ENCODE measurements around the gene CCT6B. TPM values are rescaled to one million over a fixed set of nuclear protein-coding genes. Genes with fewer than 3 reads are reported as not detected.

CCT6B gene
- total and polyA plus RNA-seq, 9 of the 15 experiments (the other 6 are each of a cell fraction or from before 2014, with no cell fraction given) = 0.25 to 0.91 (median 0.58) TPM

DNA sequence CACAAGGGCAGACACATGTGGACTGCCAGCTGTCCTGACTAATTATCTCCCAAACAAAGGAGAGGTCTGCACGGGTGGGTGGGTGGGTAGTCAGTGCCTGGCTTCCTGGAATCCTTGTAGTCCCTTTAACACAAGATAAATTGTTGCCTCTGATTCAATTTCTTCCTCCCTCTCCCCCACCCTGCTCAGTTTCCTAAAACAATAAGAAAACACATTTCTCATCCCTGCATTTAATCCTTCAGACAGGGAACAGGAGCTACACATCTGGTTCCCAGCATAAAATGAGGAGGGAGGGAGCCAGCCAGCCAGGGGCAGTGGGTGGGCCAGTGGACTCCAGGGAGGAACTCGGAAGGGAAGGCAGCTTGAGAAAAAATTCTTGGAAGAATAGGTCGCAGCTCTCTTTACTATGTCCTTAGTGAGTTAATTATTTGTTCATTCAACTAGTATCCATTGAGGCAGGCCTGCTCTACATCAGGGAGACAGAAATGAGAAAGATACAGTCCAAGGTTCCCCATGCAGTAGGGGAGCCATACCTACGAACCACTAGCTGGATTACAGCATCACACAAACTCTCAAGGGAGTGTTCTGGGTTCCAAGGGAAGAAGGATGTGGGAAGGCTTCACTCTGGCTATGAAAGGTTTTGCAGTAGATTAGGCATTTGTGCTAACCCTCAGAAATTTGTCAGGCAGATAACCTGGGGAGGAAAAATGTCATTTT is 58.3 kb downstream of the CCT6B start:
- H3K4me1 ChIP-seq (replicated peaks in 1 of 2; ENCODE audit: control insufficient read depth in 2 of 2, insufficient read depth in 2 of 2, low read length in 2 of 2) = no peaks in the 10 kb centered on the region; a peak in 1 of 5 replicates
- ATAC-seq (no peak), DNase-seq (ENCODE audit: extremely low read depth in 1 of 4, low spot score in 3 of 4) (no peak), FAIRE-seq (no peak)
- in situ Hi-C loops (cut with MboI) = no loop called here
- peaks cover 2% of the 10 kb centered on the region; the same call in 1 of the 2 replicates for H4K20me1 ChIP-seq (replicated peaks; ENCODE audit: control insufficient read depth, insufficient read depth, low read length)
- no peaks in the 10 kb centered on the region for H3K9me1 ChIP-seq (ENCODE audit: control insufficient read depth, insufficient read depth, low read length)
- no peak overlapping the region for H3K4me3 ChIP-seq
- BruUV-seq (replicated peaks) = no TSS peak
- WGBS (ENCODE audit: insufficient coverage, low coverage, missing lambda C conversion rate) = 0% methylated on average over 4 of the region's 4 CpGs
- H2AFZ ChIP-seq (ENCODE audit: low read depth, low read length) = no peak overlapping the region
- CTCF ChIA-PET (ENCODE audit: low intra/inter-chr PET ratio) = no interaction called here
- H3K4me2 ChIP-seq (ENCODE audit: insufficient read depth, low read length) = no peak overlapping the region
- H3K9ac ChIP-seq (ENCODE audit: insufficient read depth in 1 of 2, low read depth in 2 of 2, low read length in 2 of 2) = no peak overlapping the region
- peaks cover 10 to 16% of the 10 kb centered on the region in 2 experiments for H3K27me3 ChIP-seq (ENCODE audit: control insufficient read depth in 2 of 2, insufficient read depth in 2 of 2, low read length in 2 of 2)
- no peak for TF ChIP-seq SMARCA4 (IDR thresholded peaks at IDR 0.05)
- TF ChIP-seq HEY1 (CRISPR knock-in tag; IDR thresholded peaks at IDR 0.05; ENCODE audit: borderline replicate concordance) = no peak
- no peak for TF ChIP-seq NFATC3 (IDR thresholded peaks at IDR 0.05)
- TF ChIP-seq C11orf30 (IDR thresholded peaks at IDR 0.05; ENCODE audit: low read depth) = no peak
- TF ChIP-seq SMAD3 (CRISPR knock-in tag; conservative IDR thresholded peaks at IDR 0.05) = no peak
- no peak for TF ChIP-seq NONO (IDR thresholded peaks at IDR 0.05; ENCODE audit: low read depth in 2 of 2, low read length in 1 of 2)
- no peak for TF ChIP-seq CEBPZ (IDR thresholded peaks at IDR 0.05; ENCODE audit: borderline replicate concordance, low read depth, low read length)
- no peak for TF ChIP-seq ZBTB49 (CRISPR knock-in tag; IDR thresholded peaks at IDR 0.05; ENCODE audit: borderline replicate concordance)
- TF ChIP-seq SMAD1 (IDR thresholded peaks at IDR 0.05; ENCODE audit: low read depth, low read length, partially characterized antibody) = no peak
- TF ChIP-seq ZNF445 (CRISPR knock-in tag; IDR thresholded peaks at IDR 0.05; ENCODE audit: low read depth) = no peak
- no peak for TF ChIP-seq KLF10 (CRISPR knock-in tag; IDR thresholded peaks at IDR 0.05)
- TF ChIP-seq ZC3H4 (CRISPR knock-in tag; IDR thresholded peaks at IDR 0.05; ENCODE audit: borderline replicate concordance) = no peak
- no peak for TF ChIP-seq NR2F6 (CRISPR knock-in tag; IDR thresholded peaks at IDR 0.05)
- TF ChIP-seq ASH1L (IDR thresholded peaks at IDR 0.05; ENCODE audit: borderline replicate concordance, low read depth, partially characterized antibody) = no peak
- TF ChIP-seq ZNF124 (CRISPR knock-in tag; IDR thresholded peaks at IDR 0.05) = no peak
- intact Hi-C loops (cut with micrococcal nuclease) = no loop called here
- H3K36me3 ChIP-seq (ENCODE audit: control insufficient read depth, insufficient read depth, low read length) = no peaks in the 10 kb centered on the region
- H3K27ac ChIP-seq (ENCODE audit: extremely low read depth, low read depth, low read length) = no peak overlapping the region
- POLR2A ChIA-PET = interaction anchor here (0.7 to 1.2 kb wide), 2 partner anchors 9 to 233 kb away, joined by 3 read pairs; no protein-coding TSS in a partner anchor
- H3K79me2 ChIP-seq (ENCODE audit: control insufficient read depth, insufficient read depth, low read length) = no peaks in the 10 kb centered on the region
- no peaks in the 10 kb centered on the region for H3K9me3 ChIP-seq (replicated peaks; ENCODE audit: control insufficient read depth, insufficient read depth, low read depth, low read length)
